Measurements from ENCODE around the gene PPM1H. TPM values are rescaled to one million over a fixed set of nuclear protein-coding genes. Genes with fewer than 3 reads are reported as not detected.

The PPM1H gene
- total RNA-seq, 1 experiment from 2014 or later = 0.22 TPM

- Histone ChIP-seq H3K4me1 (ENCODE audit: low read length) (no peaks in the 10 kb centered on the region), H3K4me2 (ENCODE audit: low read depth, low read length, poor library complexity, severe bottlenecking) (no peak overlapping the region), H3K9me2 (replicated peaks; ENCODE audit: insufficient read depth, low read length) (no peaks in the 10 kb centered on the region), H3K4me3 (ENCODE audit: low read length) (no peak overlapping the region), H3K27me3 (ENCODE audit: low read length) (no peaks in the 10 kb centered on the region), H3K36me3 (ENCODE audit: insufficient read depth, low read length) (no peaks in the 10 kb centered on the region), H3K9me3 (ENCODE audit: low read length) (no peaks in the 10 kb centered on the region), H3K79me2 (ENCODE audit: low read length) (no peaks in the 10 kb centered on the region), H4K20me1 (ENCODE audit: insufficient read depth, low read depth, low read length) (no peaks in the 10 kb centered on the region), H3K9ac (ENCODE audit: low read length) (no peak overlapping the region), H2AFZ (ENCODE audit: low read length) (no peak overlapping the region), H3K27ac (ENCODE audit: low read length) (no peak overlapping the region)
- no peak for DNase-seq
Measured at GRCh38 chr12:62772416-62772955, 162.5 kb downstream of the PPM1H start.

GRCh38 chr12:62771828-62772227 lies 163.1 kb downstream of the PPM1H start:
- no peaks in the 10 kb centered on the region for H3K9me2 ChIP-seq (replicated peaks; ENCODE audit: insufficient read depth, low read length)
- H2AFZ ChIP-seq (ENCODE audit: low read length) = no peak overlapping the region

GRCh38 chr12:62770381-62770780 lies 164.6 kb downstream of the PPM1H start:
- H3K9me3 ChIP-seq (ENCODE audit: low read length) = no peaks in the 10 kb centered on the region
- H3K9me2 ChIP-seq (replicated peaks; ENCODE audit: insufficient read depth, low read length) = no peaks in the 10 kb centered on the region
- no peak overlapping the region for H2AFZ ChIP-seq (ENCODE audit: low read length)
- no peak overlapping the region for H3K9ac ChIP-seq (ENCODE audit: low read length)
- no peaks in the 10 kb centered on the region for H3K79me2 ChIP-seq (ENCODE audit: low read length)
- H3K27me3 ChIP-seq (ENCODE audit: low read length) = no peaks in the 10 kb centered on the region
- no peak overlapping the region for H3K4me3 ChIP-seq (ENCODE audit: low read length)
- H3K27ac ChIP-seq (ENCODE audit: low read length) = no peak overlapping the region
- no peak overlapping the region for H3K4me2 ChIP-seq (ENCODE audit: low read depth, low read length, poor library complexity, severe bottlenecking)
- H4K20me1 ChIP-seq (ENCODE audit: insufficient read depth, low read depth, low read length) = no peaks in the 10 kb centered on the region
- no peak for DNase-seq
- H3K4me1 ChIP-seq (ENCODE audit: low read length) = no peaks in the 10 kb centered on the region
- H3K36me3 ChIP-seq (ENCODE audit: insufficient read depth, low read length) = no peaks in the 10 kb centered on the region

More at GRCh38 chr12:62771828-62772227, 163.1 kb downstream of the PPM1H start:
- H3K79me2 ChIP-seq (ENCODE audit: low read length) = no peaks in the 10 kb centered on the region
- H3K36me3 ChIP-seq (ENCODE audit: insufficient read depth, low read length) = no peaks in the 10 kb centered on the region
- no peaks in the 10 kb centered on the region for H3K27me3 ChIP-seq (ENCODE audit: low read length)
- no peak overlapping the region for H3K9ac ChIP-seq (ENCODE audit: low read length)
- no peak overlapping the region for H3K4me3 ChIP-seq (ENCODE audit: low read length)
- H3K4me2 ChIP-seq (ENCODE audit: low read depth, low read length, poor library complexity, severe bottlenecking) = no peak overlapping the region
- H4K20me1 ChIP-seq (ENCODE audit: insufficient read depth, low read depth, low read length) = no peaks in the 10 kb centered on the region
- no peaks in the 10 kb centered on the region for H3K4me1 ChIP-seq (ENCODE audit: low read length)
- no peak for DNase-seq
- no peaks in the 10 kb centered on the region for H3K9me3 ChIP-seq (ENCODE audit: low read length)
- no peak overlapping the region for H3K27ac ChIP-seq (ENCODE audit: low read length)

GRCh38 chr12:62769076-62769619 lies 165.8 kb downstream of the PPM1H start:
- DNase-seq = no peak
- no peaks in the 10 kb centered on the region for H3K9me3 ChIP-seq (ENCODE audit: low read length)
- no peaks in the 10 kb centered on the region for H3K79me2 ChIP-seq (ENCODE audit: low read length)
- no peaks in the 10 kb centered on the region for H3K9me2 ChIP-seq (replicated peaks; ENCODE audit: insufficient read depth, low read length)
- no peak overlapping the region for H3K4me2 ChIP-seq (ENCODE audit: low read depth, low read length, poor library complexity, severe bottlenecking)
- no peaks in the 10 kb centered on the region for H3K36me3 ChIP-seq (ENCODE audit: insufficient read depth, low read length)
- H3K4me3 ChIP-seq (ENCODE audit: low read length) = no peak overlapping the region
- no peak overlapping the region for H3K27ac ChIP-seq (ENCODE audit: low read length)
- no peaks in the 10 kb centered on the region for H3K4me1 ChIP-seq (ENCODE audit: low read length)
- no peaks in the 10 kb centered on the region for H3K27me3 ChIP-seq (ENCODE audit: low read length)
- H2AFZ ChIP-seq (ENCODE audit: low read length) = no peak overlapping the region
- H3K9ac ChIP-seq (ENCODE audit: low read length) = no peak overlapping the region
- no peaks in the 10 kb centered on the region for H4K20me1 ChIP-seq (ENCODE audit: insufficient read depth, low read depth, low read length)

GRCh38 chr12:62767946-62768345 lies 167.0 kb downstream of the PPM1H start:
- no peak for DNase-seq
- no peak overlapping the region for H3K9ac ChIP-seq (ENCODE audit: low read length)
- no peak overlapping the region for H3K27ac ChIP-seq (ENCODE audit: low read length)
- no peaks in the 10 kb centered on the region for H3K4me1 ChIP-seq (ENCODE audit: low read length)
- no peak overlapping the region for H3K4me2 ChIP-seq (ENCODE audit: low read depth, low read length, poor library complexity, severe bottlenecking)
- no peak overlapping the region for H3K4me3 ChIP-seq (ENCODE audit: low read length)
- H3K9me2 ChIP-seq (replicated peaks; ENCODE audit: insufficient read depth, low read length) = no peaks in the 10 kb centered on the region
- no peaks in the 10 kb centered on the region for H4K20me1 ChIP-seq (ENCODE audit: insufficient read depth, low read depth, low read length)
- H2AFZ ChIP-seq (ENCODE audit: low read length) = no peak overlapping the region
- no peaks in the 10 kb centered on the region for H3K9me3 ChIP-seq (ENCODE audit: low read length)
- H3K27me3 ChIP-seq (ENCODE audit: low read length) = no peaks in the 10 kb centered on the region
- H3K36me3 ChIP-seq (ENCODE audit: insufficient read depth, low read length) = no peaks in the 10 kb centered on the region
- no peaks in the 10 kb centered on the region for H3K79me2 ChIP-seq (ENCODE audit: low read length)

- Histone ChIP-seq H3K79me2 (ENCODE audit: low read length) (no peaks in the 10 kb centered on the region), H3K27me3 (ENCODE audit: low read length) (no peaks in the 10 kb centered on the region), H2AFZ (ENCODE audit: low read length) (no peak overlapping the region), H3K27ac (ENCODE audit: low read length) (no peak overlapping the region), H3K36me3 (ENCODE audit: insufficient read depth, low read length) (no peaks in the 10 kb centered on the region), H4K20me1 (ENCODE audit: insufficient read depth, low read depth, low read length) (no peaks in the 10 kb centered on the region), H3K4me1 (ENCODE audit: low read length) (no peaks in the 10 kb centered on the region), H3K9me2 (replicated peaks; ENCODE audit: insufficient read depth, low read length) (no peaks in the 10 kb centered on the region), H3K9me3 (ENCODE audit: low read length) (no peaks in the 10 kb centered on the region), H3K4me3 (ENCODE audit: low read length) (no peak overlapping the region), H3K9ac (ENCODE audit: low read length) (no peak overlapping the region), H3K4me2 (ENCODE audit: low read depth, low read length, poor library complexity, severe bottlenecking) (no peak overlapping the region)
- DNase-seq = no peak
Measured at GRCh38 chr12:62767496-62767895, 167.5 kb downstream of the PPM1H start.

- DNase-seq = no peak
- Histone ChIP-seq H3K4me3 (ENCODE audit: low read length) (no peak overlapping the region), H3K27ac (ENCODE audit: low read length) (no peak overlapping the region), H3K9me3 (ENCODE audit: low read length) (no peaks in the 10 kb centered on the region), H3K9me2 (replicated peaks; ENCODE audit: insufficient read depth, low read length) (no peaks in the 10 kb centered on the region), H4K20me1 (ENCODE audit: insufficient read depth, low read depth, low read length) (no peaks in the 10 kb centered on the region), H2AFZ (ENCODE audit: low read length) (no peak overlapping the region), H3K79me2 (ENCODE audit: low read length) (no peaks in the 10 kb centered on the region), H3K9ac (ENCODE audit: low read length) (no peak overlapping the region), H3K36me3 (ENCODE audit: insufficient read depth, low read length) (no peaks in the 10 kb centered on the region), H3K4me1 (ENCODE audit: low read length) (no peaks in the 10 kb centered on the region), H3K4me2 (ENCODE audit: low read depth, low read length, poor library complexity, severe bottlenecking) (no peak overlapping the region), H3K27me3 (ENCODE audit: low read length) (no peaks in the 10 kb centered on the region)
Measured at GRCh38 chr12:62766496-62766895, 168.5 kb downstream of the PPM1H start.

- Histone ChIP-seq H3K36me3 (ENCODE audit: insufficient read depth, low read length) (no peaks in the 10 kb centered on the region), H2AFZ (ENCODE audit: low read length) (no peak overlapping the region), H3K79me2 (ENCODE audit: low read length) (no peaks in the 10 kb centered on the region), H3K4me2 (ENCODE audit: low read depth, low read length, poor library complexity, severe bottlenecking) (no peak overlapping the region), H3K4me3 (ENCODE audit: low read length) (no peak overlapping the region), H4K20me1 (ENCODE audit: insufficient read depth, low read depth, low read length) (no peaks in the 10 kb centered on the region), H3K27me3 (ENCODE audit: low read length) (no peaks in the 10 kb centered on the region), H3K9me3 (ENCODE audit: low read length) (no peaks in the 10 kb centered on the region), H3K9ac (ENCODE audit: low read length) (no peak overlapping the region), H3K9me2 (replicated peaks; ENCODE audit: insufficient read depth, low read length) (no peaks in the 10 kb centered on the region), H3K27ac (ENCODE audit: low read length) (no peak overlapping the region), H3K4me1 (ENCODE audit: low read length) (no peaks in the 10 kb centered on the region)
- DNase-seq = no peak
Measured at GRCh38 chr12:62763861-62764645, 170.9 kb downstream of the PPM1H start.

All from Karpas-422 (cell line).